Measurements from ENCODE around the gene LIME1.

Gene LIME1

GRCh38 chr20:63739130-63740069 is 2.9 kb downstream of the LIME1 start, which contains the start of gene SLC2A4RG:
Gene SLC2A4RG (plus strand): TSS chr20:63739776. CDS start chr20:63739913, 137 bp downstream.
- Histone ChIP-seq H3K4me1 (ENCODE audit: control insufficient read depth in 1 of 2, insufficient read depth in 2 of 2, low read length in 2 of 2) (peaks cover 24 to 45% of the 10 kb centered on the region in 2 donors), H3K27ac (ENCODE audit: low read depth, low read length) (peak within 1 kb of the TSS; percentile 75), H3K9ac (ENCODE audit: low read depth in 1 of 2, low read length in 2 of 2) (peak within 1 kb of the TSS; percentile 65 to 70), H3K27me3 (ENCODE audit: control insufficient read depth in 1 of 2, insufficient read depth in 2 of 2, low read length in 2 of 2) (no peaks in the 10 kb centered on the region), H3K36me3 (ENCODE audit: control insufficient read depth in 1 of 2, insufficient read depth in 2 of 2, low read length in 2 of 2) (peaks cover 0 to 20% of the 10 kb centered on the region in 2 donors), H3K9me3 (ENCODE audit: control insufficient read depth in 1 of 2, low read length in 2 of 2) (no peaks in the 10 kb centered on the region), H3K4me3 (ENCODE audit: low read depth in 1 of 2, low read length in 2 of 2) (peak within 1 kb of the TSS; percentile 62 to 65)

- Histone ChIP-seq H3K9ac (ENCODE audit: low read depth in 1 of 2, low read length in 2 of 2) (peak overlapping the region; percentile 65 to 70), H3K9me3 (ENCODE audit: control insufficient read depth in 1 of 2, low read length in 2 of 2) (no peaks in the 10 kb centered on the region), H3K27me3 (ENCODE audit: control insufficient read depth in 1 of 2, insufficient read depth in 2 of 2, low read length in 2 of 2) (no peaks in the 10 kb centered on the region), H3K4me3 (ENCODE audit: low read depth in 1 of 2, low read length in 2 of 2) (peak overlapping the region; percentile 62 to 65), H3K27ac (ENCODE audit: low read depth, low read length) (peak overlapping the region; percentile 75), H3K36me3 (ENCODE audit: control insufficient read depth in 1 of 2, insufficient read depth in 2 of 2, low read length in 2 of 2) (peaks cover 0 to 13% of the 10 kb centered on the region in 2 donors), H3K4me1 (ENCODE audit: control insufficient read depth in 1 of 2, insufficient read depth in 2 of 2, low read length in 2 of 2) (peaks cover 24 to 45% of the 10 kb centered on the region in 2 donors)
These were observed 3.7 kb downstream of the LIME1 start for GRCh38 chr20:63740070-63740626.

- Histone ChIP-seq H3K27me3 (ENCODE audit: control insufficient read depth in 1 of 2, insufficient read depth in 2 of 2, low read length in 2 of 2) (no peaks in the 10 kb centered on the region), H3K36me3 (ENCODE audit: control insufficient read depth in 1 of 2, insufficient read depth in 2 of 2, low read length in 2 of 2) (peaks cover 0 to 6% of the 10 kb centered on the region in 2 donors), H3K4me1 (ENCODE audit: control insufficient read depth in 1 of 2, insufficient read depth in 2 of 2, low read length in 2 of 2) (peaks cover 21 to 40% of the 10 kb centered on the region in 2 donors), H3K9me3 (ENCODE audit: control insufficient read depth in 1 of 2, low read length in 2 of 2) (no peaks in the 10 kb centered on the region), H3K27ac (ENCODE audit: low read depth, low read length) (peak overlapping the region; percentile 75), H3K9ac (ENCODE audit: low read depth in 1 of 2, low read length in 2 of 2) (peak overlapping the region; percentile 65 to 70), H3K4me3 (ENCODE audit: low read depth in 1 of 2, low read length in 2 of 2) (peak overlapping the region; percentile 62 to 65)
These were observed 4.3 kb downstream of the LIME1 start for GRCh38 chr20:63740627-63741353.

- no peak overlapping the region for H3K9ac ChIP-seq (ENCODE audit: low read depth in 1 of 2, low read length in 2 of 2)
- peak overlapping the region in 1 of 2 donors; percentile 62 for H3K4me3 ChIP-seq (ENCODE audit: low read depth in 1 of 2, low read length in 2 of 2)
- no peak overlapping the region for H3K27ac ChIP-seq (ENCODE audit: low read depth, low read length)
- H3K4me1 ChIP-seq (ENCODE audit: control insufficient read depth in 1 of 2, insufficient read depth in 2 of 2, low read length in 2 of 2), result peaks cover 16 to 35% of the 10 kb centered on the region in 2 donors
- H3K27me3 ChIP-seq (ENCODE audit: control insufficient read depth in 1 of 2, insufficient read depth in 2 of 2, low read length in 2 of 2), result no peaks in the 10 kb centered on the region
- peaks cover 0 to 4% of the 10 kb centered on the region in 2 donors for H3K36me3 ChIP-seq (ENCODE audit: control insufficient read depth in 1 of 2, insufficient read depth in 2 of 2, low read length in 2 of 2)
- no peaks in the 10 kb centered on the region for H3K9me3 ChIP-seq (ENCODE audit: control insufficient read depth in 1 of 2, low read length in 2 of 2)
These were observed 4.9 kb downstream of the LIME1 start for GRCh38 chr20:63741354-63741675.

- Histone ChIP-seq H3K36me3 (ENCODE audit: control insufficient read depth in 1 of 2, insufficient read depth in 2 of 2, low read length in 2 of 2) (peaks cover 0 to 4% of the 10 kb centered on the region in 2 donors), H3K9me3 (ENCODE audit: control insufficient read depth in 1 of 2, low read length in 2 of 2) (no peaks in the 10 kb centered on the region), H3K27me3 (ENCODE audit: control insufficient read depth in 1 of 2, insufficient read depth in 2 of 2, low read length in 2 of 2) (no peaks in the 10 kb centered on the region), H3K9ac (ENCODE audit: low read depth in 1 of 2, low read length in 2 of 2) (no peak overlapping the region), H3K4me3 (ENCODE audit: low read depth in 1 of 2, low read length in 2 of 2) (peak overlapping the region in 1 of 2 donors; percentile 62), H3K27ac (ENCODE audit: low read depth, low read length) (no peak overlapping the region), H3K4me1 (ENCODE audit: control insufficient read depth in 1 of 2, insufficient read depth in 2 of 2, low read length in 2 of 2) (peaks cover 13 to 30% of the 10 kb centered on the region in 2 donors)
These were observed 5.4 kb downstream of the LIME1 start for GRCh38 chr20:63741676-63742380.

GRCh38 chr20:63742381-63743024 is 6.0 kb downstream of the LIME1 start:
- Histone ChIP-seq H3K36me3 (ENCODE audit: control insufficient read depth in 1 of 2, insufficient read depth in 2 of 2, low read length in 2 of 2) (peaks cover 0 to 4% of the 10 kb centered on the region in 2 donors), H3K27me3 (ENCODE audit: control insufficient read depth in 1 of 2, insufficient read depth in 2 of 2, low read length in 2 of 2) (no peaks in the 10 kb centered on the region), H3K4me1 (ENCODE audit: control insufficient read depth in 1 of 2, insufficient read depth in 2 of 2, low read length in 2 of 2) (peaks cover 8 to 24% of the 10 kb centered on the region in 2 donors), H3K9ac (ENCODE audit: low read depth in 1 of 2, low read length in 2 of 2) (no peak overlapping the region), H3K4me3 (ENCODE audit: low read depth in 1 of 2, low read length in 2 of 2) (no peak overlapping the region), H3K9me3 (ENCODE audit: control insufficient read depth in 1 of 2, low read length in 2 of 2) (no peaks in the 10 kb centered on the region), H3K27ac (ENCODE audit: low read depth, low read length) (no peak overlapping the region)

- H3K36me3 ChIP-seq (ENCODE audit: control insufficient read depth in 1 of 2, insufficient read depth in 2 of 2, low read length in 2 of 2), result peaks cover 0 to 4% of the 10 kb centered on the region in 2 donors
- H3K27ac ChIP-seq (ENCODE audit: low read depth, low read length), result no peak overlapping the region
- no peak overlapping the region for H3K4me3 ChIP-seq (ENCODE audit: low read depth in 1 of 2, low read length in 2 of 2)
- H3K9me3 ChIP-seq (ENCODE audit: control insufficient read depth in 1 of 2, low read length in 2 of 2), result no peaks in the 10 kb centered on the region
- peaks cover 3 to 19% of the 10 kb centered on the region in 2 donors for H3K4me1 ChIP-seq (ENCODE audit: control insufficient read depth in 1 of 2, insufficient read depth in 2 of 2, low read length in 2 of 2)
- H3K9ac ChIP-seq (ENCODE audit: low read depth in 1 of 2, low read length in 2 of 2), result no peak overlapping the region
- no peaks in the 10 kb centered on the region for H3K27me3 ChIP-seq (ENCODE audit: control insufficient read depth in 1 of 2, insufficient read depth in 2 of 2, low read length in 2 of 2)
These were observed 6.9 kb downstream of the LIME1 start for GRCh38 chr20:63743210-63743970.

GRCh38 chr20:63744158-63744557 is 7.7 kb downstream of the LIME1 start:
- Histone ChIP-seq H3K36me3 (ENCODE audit: control insufficient read depth in 1 of 2, insufficient read depth in 2 of 2, low read length in 2 of 2) (peaks cover 0 to 4% of the 10 kb centered on the region in 2 donors), H3K9ac (ENCODE audit: low read depth in 1 of 2, low read length in 2 of 2) (no peak overlapping the region), H3K27ac (ENCODE audit: low read depth, low read length) (no peak overlapping the region), H3K4me3 (ENCODE audit: low read depth in 1 of 2, low read length in 2 of 2) (no peak overlapping the region), H3K4me1 (ENCODE audit: control insufficient read depth in 1 of 2, insufficient read depth in 2 of 2, low read length in 2 of 2) (peaks cover 0 to 12% of the 10 kb centered on the region in 2 donors), H3K27me3 (ENCODE audit: control insufficient read depth in 1 of 2, insufficient read depth in 2 of 2, low read length in 2 of 2) (no peaks in the 10 kb centered on the region), H3K9me3 (ENCODE audit: control insufficient read depth in 1 of 2, low read length in 2 of 2) (no peaks in the 10 kb centered on the region)
